ENCODE results near the gene PREB. TPM values are rescaled to one million over a fixed set of nuclear protein-coding genes. Genes with fewer than 3 reads are reported as not detected.
"Not testable (repeated sequence)": the region's sequence is repeated elsewhere in the genome, so short reads cannot be mapped to it uniquely, and the experiment has no call there.

Gene PREB
- total and polyA plus RNA-seq, 8 donors = 34.3 to 65.3 (median 39.9) TPM

- no peak for ATAC-seq
- TF ChIP-seq, protein P1, sequence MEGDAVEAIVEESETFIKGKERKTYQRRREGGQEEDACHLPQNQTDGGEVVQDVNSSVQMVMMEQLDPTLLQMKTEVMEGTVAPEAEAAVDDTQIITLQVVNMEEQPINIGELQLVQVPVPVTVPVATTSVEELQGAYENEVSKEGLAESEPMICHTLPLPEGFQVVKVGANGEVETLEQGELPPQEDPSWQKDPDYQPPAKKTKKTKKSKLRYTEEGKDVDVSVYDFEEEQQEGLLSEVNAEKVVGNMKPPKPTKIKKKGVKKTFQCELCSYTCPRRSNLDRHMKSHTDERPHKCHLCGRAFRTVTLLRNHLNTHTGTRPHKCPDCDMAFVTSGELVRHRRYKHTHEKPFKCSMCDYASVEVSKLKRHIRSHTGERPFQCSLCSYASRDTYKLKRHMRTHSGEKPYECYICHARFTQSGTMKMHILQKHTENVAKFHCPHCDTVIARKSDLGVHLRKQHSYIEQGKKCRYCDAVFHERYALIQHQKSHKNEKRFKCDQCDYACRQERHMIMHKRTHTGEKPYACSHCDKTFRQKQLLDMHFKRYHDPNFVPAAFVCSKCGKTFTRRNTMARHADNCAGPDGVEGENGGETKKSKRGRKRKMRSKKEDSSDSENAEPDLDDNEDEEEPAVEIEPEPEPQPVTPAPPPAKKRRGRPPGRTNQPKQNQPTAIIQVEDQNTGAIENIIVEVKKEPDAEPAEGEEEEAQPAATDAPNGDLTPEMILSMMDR (IDR thresholded peaks at IDR 0.05) = no peak
- Histone ChIP-seq H3K27ac (no peak overlapping the region), H3K36me3 (no peaks in the 10 kb centered on the region), H3K4me3 (no peak overlapping the region), H3K27me3 (peaks cover 16 to 47% of the 10 kb centered on the region in 2 donors), H3K9me3 (no peaks in the 10 kb centered on the region), H3K4me1 (peaks cover 5 to 11% of the 10 kb centered on the region in 2 donors)
- no peak for DNase-seq
- intact Hi-C loops (cut with DNase I) = no loop called here
Measured at GRCh38 chr2:27115519-27115918, 18.9 kb downstream of the PREB start.

DNA sequence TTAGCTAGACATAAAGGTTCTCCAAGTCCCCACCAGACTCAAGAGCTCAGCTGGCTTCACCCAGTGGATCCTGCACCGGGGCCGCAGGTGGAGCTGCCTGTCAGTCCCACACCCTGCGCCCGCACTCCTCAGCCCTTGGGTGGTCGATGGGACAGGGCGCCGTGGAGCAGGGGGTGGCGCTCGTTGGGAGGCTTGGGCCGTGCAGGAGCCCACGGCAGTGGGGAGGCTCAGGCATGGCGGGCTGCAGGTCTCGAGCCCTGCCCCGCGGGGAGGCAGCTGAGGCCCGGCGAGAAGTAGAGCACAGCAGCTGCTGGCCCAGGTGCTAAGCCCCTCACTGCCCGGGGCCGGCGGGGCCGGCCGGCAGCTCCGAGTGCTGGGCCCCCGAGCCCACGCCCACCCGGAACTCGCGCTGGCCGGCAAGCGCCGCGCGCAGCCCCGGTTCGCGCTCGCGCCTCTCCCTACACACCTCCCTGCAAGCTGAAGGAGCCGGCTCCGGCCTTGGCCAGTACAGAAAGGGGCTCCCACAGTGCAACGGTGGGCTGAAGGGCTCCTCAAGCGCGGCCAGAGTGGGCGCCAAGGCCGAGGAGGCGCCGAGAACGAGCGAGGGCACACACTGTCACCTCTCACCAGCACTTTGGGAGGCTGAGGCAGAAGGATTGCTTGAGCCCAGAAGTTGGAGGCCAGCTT lies 22.9 kb downstream of the PREB start:
- DNase-seq; H3K4me3 ChIP-seq; H3K36me3 ChIP-seq; ATAC-seq; H3K27me3 ChIP-seq; H3K9me3 ChIP-seq; H3K27ac ChIP-seq; H3K4me1 ChIP-seq; intact Hi-C loops (cut with DNase I): not testable (repeated sequence)

GRCh38 chr2:27110603-27111352 lies 23.7 kb downstream of the PREB start:
- H3K4me3 ChIP-seq; H3K4me1 ChIP-seq; H3K27ac ChIP-seq; ATAC-seq; H3K9me3 ChIP-seq; intact Hi-C loops (cut with DNase I); DNase-seq; H3K27me3 ChIP-seq; H3K36me3 ChIP-seq: not testable (repeated sequence)

DNA sequence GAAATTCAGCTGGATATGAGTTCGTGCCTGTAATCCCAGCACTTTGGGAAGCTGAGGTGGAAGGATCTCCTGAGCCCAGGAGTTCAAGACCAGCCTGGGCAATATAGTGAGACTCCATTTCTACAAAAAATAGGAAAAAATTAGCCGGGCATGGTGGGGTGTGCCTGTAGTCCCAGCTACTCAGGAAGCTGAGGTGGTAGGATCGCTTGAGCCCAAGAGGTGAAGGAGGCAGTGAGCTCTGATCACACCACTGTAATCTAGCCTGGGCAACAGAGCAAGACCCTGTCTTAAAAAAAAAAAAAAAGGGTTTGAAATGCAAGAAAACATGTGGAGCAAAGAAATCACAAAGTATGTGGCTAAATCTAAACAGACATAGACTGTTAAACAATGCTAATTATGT lies 25.4 kb downstream of the PREB start:
- Histone ChIP-seq H3K4me3 (no peak overlapping the region), H3K27ac (no peak overlapping the region), H3K36me3 (no peaks in the 10 kb centered on the region), H3K9me3 (no peaks in the 10 kb centered on the region), H3K27me3 (peaks cover 0 to 4% of the 10 kb centered on the region in 2 donors), H3K4me1 (no peaks in the 10 kb centered on the region)
- ATAC-seq (no peak), DNase-seq (no peak)
- TF ChIP-seq, protein P1 (IDR thresholded peaks at IDR 0.05) = no peak
- intact Hi-C loops (cut with DNase I) = no loop called here

DNA sequence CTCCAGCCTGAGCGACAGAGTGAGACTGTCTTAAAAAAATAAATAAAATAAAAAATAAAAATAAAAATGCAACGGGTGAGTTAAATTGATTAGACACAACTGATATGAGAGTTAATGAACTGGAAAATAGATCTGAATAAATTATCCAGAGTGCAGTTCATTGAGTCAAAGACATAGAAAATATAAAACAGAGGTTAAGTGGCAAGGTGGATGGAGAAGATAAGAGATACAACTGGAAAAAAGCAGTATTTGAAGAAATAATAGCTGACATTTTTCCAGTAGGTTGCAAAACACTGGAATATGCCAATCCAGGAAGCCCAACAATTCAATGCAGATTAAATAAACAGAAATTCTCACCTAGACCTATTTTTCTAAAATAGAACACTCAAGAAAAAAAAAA lies 26.2 kb downstream of the PREB start:
- ATAC-seq (no peak), DNase-seq (no peak)
- Histone ChIP-seq H3K9me3 (no peaks in the 10 kb centered on the region), H3K36me3 (no peaks in the 10 kb centered on the region), H3K27ac (no peak overlapping the region), H3K27me3 (peaks cover 0 to 10% of the 10 kb centered on the region in 2 donors), H3K4me1 (no peaks in the 10 kb centered on the region), H3K4me3 (no peak overlapping the region)
- TF ChIP-seq, protein P1 (IDR thresholded peaks at IDR 0.05) = no peak
- intact Hi-C loops (cut with DNase I) = no loop called here

DNA sequence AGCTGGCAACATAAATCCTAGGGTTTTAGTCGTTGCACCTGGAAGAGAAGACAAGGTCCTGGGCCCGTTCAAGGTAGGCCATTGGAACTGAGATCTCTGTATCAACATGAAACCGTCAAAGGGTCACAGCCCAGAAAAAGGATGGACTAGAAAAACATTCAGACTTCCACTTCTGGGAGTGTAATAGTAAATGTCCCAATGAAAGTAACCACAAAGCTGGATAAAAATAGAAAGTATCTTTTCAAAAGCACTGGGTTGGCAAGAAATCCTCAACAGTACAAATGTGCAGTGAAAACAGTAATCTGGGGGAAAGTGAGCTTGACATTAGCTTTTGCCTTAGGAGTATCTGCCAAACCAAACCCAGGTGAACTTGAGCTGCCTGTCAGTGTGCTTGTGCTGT lies 28.5 kb downstream of the PREB start:
- H3K36me3 ChIP-seq = no peaks in the 10 kb centered on the region
- intact Hi-C loops (cut with DNase I) = no loop called here
- no peak for ATAC-seq
- H3K27ac ChIP-seq = no peak overlapping the region
- H3K9me3 ChIP-seq = no peaks in the 10 kb centered on the region
- H3K27me3 ChIP-seq = peaks cover 0 to 10% of the 10 kb centered on the region in 2 donors
- no peaks in the 10 kb centered on the region for H3K4me1 ChIP-seq
- TF ChIP-seq, protein P1 (IDR thresholded peaks at IDR 0.05) = no peak
- no peak overlapping the region for H3K4me3 ChIP-seq
- DNase-seq = no peak

All from left lung (tissue), 10 donors.